Neural cell (in vitro differentiated cells): ENCODE data around the gene CLASP1. TPM values are rescaled to one million over a fixed set of nuclear protein-coding genes. Genes with fewer than 3 reads are reported as not detected.

Experiments used
- H2AFZ ChIP-seq: fragments of 200-600, 300-800 bp; sonication (generic), shearing (Covaris generic); 2 replicates; pipeline ENCODE4 v1.6.0; 2014; ENCODE audit warnings: low read depth, mild to moderate bottlenecking, antibody characterized with exemption, low read length, moderate library complexity
- H3F3A ChIP-seq: fragments of 200-600 bp; shearing (Covaris generic); 2 replicates; pipeline ENCODE4 v1.6.1; 2016; ENCODE audit warnings: mild to moderate bottlenecking, moderate library complexity, mixed read lengths, antibody characterized with exemption, low read length; ENCODE audit not compliant: insufficient read depth, poor library complexity, severe bottlenecking
- H3K27ac ChIP-seq: fragments of 200-600, 300-800 bp; sonication (generic), shearing (Covaris generic); 2 replicates; pipeline ENCODE4 v1.5.1; 2014; ENCODE audit warnings: mild to moderate bottlenecking, low read length, moderate library complexity
- H3K27me3 ChIP-seq: fragments of 300-800, 200-600 bp; sonication (generic), shearing (Covaris generic); 2 replicates; pipeline ENCODE4 v1.6.0; 2014; ENCODE audit warnings: mild to moderate bottlenecking, low read depth, low read length, moderate library complexity; ENCODE audit not compliant: insufficient read depth
- H3K36me3 ChIP-seq: fragments of 300-800, 200-600 bp; sonication (generic), shearing (Covaris generic); 2 replicates; pipeline ENCODE4 v1.5.1; 2014; ENCODE audit warnings: mild to moderate bottlenecking, antibody characterized with exemption, low read length, moderate library complexity; ENCODE audit not compliant: insufficient read depth
- H3K4me2 ChIP-seq: fragments of 300-800, 200-600 bp; sonication (generic), shearing (Covaris generic); 2 replicates; pipeline ENCODE4 v1.6.0; 2014; ENCODE audit warnings: mild to moderate bottlenecking, low read length
- H3K4me3 ChIP-seq: fragments of 300-800, 200-600 bp; sonication (generic), shearing (Covaris generic); 2 replicates; pipeline ENCODE4 v1.5.1; 2014; ENCODE audit warnings: mild to moderate bottlenecking, low read length, moderate library complexity
- H3K79me2 ChIP-seq: fragments of 200-600 bp; shearing (Covaris generic); replicated peaks from 2 replicates; pipeline ENCODE4 v1.6.0; 2014; ENCODE audit warnings: mild to moderate bottlenecking, low read length, moderate library complexity; ENCODE audit not compliant: insufficient read depth
- H3K9ac ChIP-seq: fragments of 300-800, 200-600 bp; sonication (generic), shearing (Covaris generic); 2 replicates; pipeline ENCODE4 v1.6.1; 2016; ENCODE audit warnings: mild to moderate bottlenecking, low read length, mixed read lengths
- H3K9me2 ChIP-seq: fragments of 200-600 bp; shearing (Covaris generic); 2 replicates; pipeline ENCODE4 v1.6.1; 2016; ENCODE audit warnings: mild to moderate bottlenecking, low read length, mixed read lengths; ENCODE audit not compliant: insufficient read depth
- H3K9me3 ChIP-seq: fragments of 200-600, 300-800 bp; sonication (generic), shearing (Covaris generic); 2 replicates; pipeline ENCODE4 v1.6.1; 2016; ENCODE audit warnings: mild to moderate bottlenecking, mixed run types, low read length, moderate library complexity, mixed read lengths
- H4K20me1 ChIP-seq: fragments of 200-600 bp; shearing (Covaris generic); 2 replicates; pipeline ENCODE4 v1.6.1; 2016; ENCODE audit warnings: mild to moderate bottlenecking, mixed run types; ENCODE audit not compliant: insufficient read depth
- CTCF ChIP-seq: fragments of 450-650 bp; IDR thresholded peaks from 2 replicates; pipeline ENCODE4 v1.5.1; 2014; ENCODE audit warnings: antibody characterized with exemption, mild to moderate bottlenecking, moderate library complexity; ENCODE audit not compliant: poor library complexity, severe bottlenecking
- EP300 ChIP-seq: fragments of 450-650 bp; conservative IDR thresholded peaks from 2 replicates; pipeline ENCODE4 v1.6.1; 2014; ENCODE audit warnings: antibody characterized with exemption, mild to moderate bottlenecking, moderate library complexity; ENCODE audit not compliant: poor library complexity, severe bottlenecking
- EZH2 ChIP-seq: fragments of 200-600, 300-800 bp; shearing (Covaris generic), sonication (generic); IDR thresholded peaks from 2 replicates; pipeline ENCODE4 v1.6.1; 2014; ENCODE audit warnings: antibody characterized with exemption, low read length, borderline replicate concordance, mild to moderate bottlenecking; ENCODE audit not compliant: insufficient read depth, poor library complexity, severe bottlenecking
- MXI1 ChIP-seq: fragments of 450-650 bp; conservative IDR thresholded peaks from 2 replicates; pipeline ENCODE4 v1.6.1; 2014; ENCODE audit warnings: antibody characterized with exemption, mild to moderate bottlenecking; ENCODE audit not compliant: poor library complexity, severe bottlenecking
- POLR2AphosphoS5 ChIP-seq: IDR thresholded peaks from 2 replicates; pipeline ENCODE4 v1.6.1; 2012
- RAD21 ChIP-seq: fragments of 450-650 bp; conservative IDR thresholded peaks from 2 replicates; pipeline ENCODE4 v1.6.1; 2014; ENCODE audit warnings: antibody characterized with exemption, mild to moderate bottlenecking, moderate library complexity
- REST ChIP-seq: IDR thresholded peaks from 2 replicates; pipeline ENCODE4 v1.6.1; 2012; ENCODE audit warnings: borderline replicate concordance
- SMC3 ChIP-seq: fragments of 450-650 bp; conservative IDR thresholded peaks from 2 replicates; pipeline ENCODE4 v1.6.1; 2014; ENCODE audit warnings: antibody characterized with exemption, mild to moderate bottlenecking, moderate library complexity; ENCODE audit not compliant: poor library complexity
- TAF1 ChIP-seq: IDR thresholded peaks from 2 replicates; pipeline ENCODE4 v1.6.1; 2012; ENCODE audit warnings: low read depth
- polyA plus RNA-seq: library from polyadenylated mRNA; depleted of rRNA; stranded (reverse); fragments of >200 nt; gene quantifications from 2 replicates; pipeline ENCODE4 v1.2.3, GENCODE V29; 2014

The CLASP1 gene
- polyA plus RNA-seq, 1 donor from 2014 or later, result 41.3 TPM

- Histone ChIP-seq H3K4me2 (no peak overlapping the region), H3K79me2 (no peaks in the 10 kb centered on the region), H3F3A (no peaks in the 10 kb centered on the region), H2AFZ (no peak overlapping the region), H3K9me2 (no peaks in the 10 kb centered on the region), H3K9ac (no peak overlapping the region), H3K27me3 (no peaks in the 10 kb centered on the region), H3K4me3 (no peak overlapping the region), H3K36me3 (no peaks in the 10 kb centered on the region), H3K27ac (no peak overlapping the region), H3K9me3 (no peaks in the 10 kb centered on the region), H4K20me1 (no peaks in the 10 kb centered on the region)
- no peak for TF ChIP-seq SMC3
- TF ChIP-seq EP300, result no peak
- no peak for TF ChIP-seq POLR2AphosphoS5
- TF ChIP-seq EZH2, result no peak
- TF ChIP-seq CTCF, result no peak
- TF ChIP-seq RAD21, result no peak
- TF ChIP-seq MXI1, result no peak
- TF ChIP-seq REST, result no peak
- no peak for TF ChIP-seq TAF1
Measured at GRCh38 chr2:121667618-121668017, 18.4 kb upstream of the CLASP1 start.

- Histone ChIP-seq H3K27me3 (no peaks in the 10 kb centered on the region), H3K36me3 (no peaks in the 10 kb centered on the region), H2AFZ (no peak overlapping the region), H3K4me2 (no peak overlapping the region), H3K9me3 (no peaks in the 10 kb centered on the region), H3K79me2 (no peaks in the 10 kb centered on the region), H3K27ac (no peak overlapping the region), H3K4me3 (no peak overlapping the region), H3K9me2 (no peaks in the 10 kb centered on the region), H3K9ac (no peak overlapping the region), H3F3A (no peaks in the 10 kb centered on the region), H4K20me1 (no peaks in the 10 kb centered on the region)
- no peak for TF ChIP-seq POLR2AphosphoS5
- no peak for TF ChIP-seq CTCF
- no peak for TF ChIP-seq REST
- no peak for TF ChIP-seq EP300
- TF ChIP-seq TAF1, result no peak
- no peak for TF ChIP-seq EZH2
- TF ChIP-seq RAD21, result no peak
- TF ChIP-seq MXI1, result no peak
- no peak for TF ChIP-seq SMC3
Measured at GRCh38 chr2:121666042-121666441, 16.8 kb upstream of the CLASP1 start.
